GM19395 (cell line): ENCODE measurements around the gene RALA.
"Not testable (repeated sequence)": the region's sequence is repeated elsewhere in the genome, so short reads cannot be mapped to it uniquely, and the experiment has no call there.

ENCODE experiments used
- ATAC-seq: cut with Tn5 transposase; IDR thresholded peaks from one replicate; pipeline ENCODE4 v1.9.1; 2021; ENCODE audit warnings: mild to moderate bottlenecking, moderate library complexity; ENCODE audit not compliant: unreplicated experiment

The RALA gene

DNA sequence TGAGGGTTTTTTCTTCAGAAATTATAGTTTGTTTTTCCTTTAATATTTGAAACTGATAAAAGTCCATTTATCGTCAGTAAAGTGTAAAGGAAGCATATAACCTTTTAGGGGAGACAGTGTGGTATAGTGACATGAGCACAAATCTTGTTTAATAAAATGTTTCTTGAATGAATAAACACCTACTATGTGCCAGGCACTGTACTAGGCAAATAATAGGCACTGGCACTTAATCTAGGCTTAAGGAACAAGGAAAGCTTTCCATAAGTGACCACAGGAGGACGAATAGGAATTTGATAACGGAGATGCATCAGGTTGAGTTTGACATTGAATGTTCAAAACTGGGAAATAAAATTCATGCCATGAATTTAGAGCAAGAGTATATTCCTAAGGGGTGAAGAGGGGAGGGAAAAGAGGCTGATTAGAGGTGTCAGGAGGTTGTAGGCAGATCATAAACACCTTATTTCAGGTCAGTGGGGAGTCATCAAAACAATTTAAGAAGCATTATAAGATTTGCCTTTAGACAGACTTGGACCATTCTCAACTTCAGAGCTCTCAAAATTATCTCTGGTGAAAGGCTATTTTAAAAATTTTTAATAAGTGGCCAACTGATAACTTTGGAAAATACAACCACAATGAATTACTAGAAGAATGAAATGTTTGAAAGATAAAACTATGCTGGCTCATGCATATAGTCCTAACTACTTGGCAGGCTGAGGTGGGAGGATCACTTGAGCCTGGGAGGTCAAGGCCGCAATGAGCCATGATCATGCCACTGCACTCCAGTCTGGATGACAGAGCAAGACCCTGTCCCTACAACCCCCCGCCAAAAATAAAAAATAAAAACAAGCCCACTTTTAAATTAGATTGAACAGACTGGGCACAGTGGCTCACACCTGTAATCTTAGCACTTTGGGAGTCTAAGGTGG, 22.4 kb downstream of the RALA start:
- ATAC-seq: no peak

- ATAC-seq: no peak
Measured at GRCh38 chr7:39647816-39648215, 24.4 kb downstream of the RALA start.

DNA sequence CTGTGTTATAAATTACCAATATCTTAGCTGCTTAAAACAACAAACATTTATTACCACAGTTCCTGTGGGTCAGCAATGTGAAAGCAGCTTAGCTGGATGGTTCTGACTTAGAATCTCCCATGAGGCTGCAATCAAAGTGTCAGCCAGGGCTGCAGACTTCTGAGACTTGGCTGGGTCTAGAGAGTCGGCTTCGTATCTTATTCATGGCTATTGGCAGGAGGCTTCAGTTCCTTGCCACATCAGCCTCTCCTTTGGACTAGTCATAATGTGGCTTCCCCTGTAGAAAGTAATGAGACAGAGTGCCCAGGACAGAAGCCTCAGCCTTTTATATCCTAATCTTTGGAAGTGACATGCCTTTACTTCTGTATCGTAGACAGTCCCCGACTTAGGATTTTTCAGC, 27.3 kb downstream of the RALA start:
- ATAC-seq: no peak

DNA sequence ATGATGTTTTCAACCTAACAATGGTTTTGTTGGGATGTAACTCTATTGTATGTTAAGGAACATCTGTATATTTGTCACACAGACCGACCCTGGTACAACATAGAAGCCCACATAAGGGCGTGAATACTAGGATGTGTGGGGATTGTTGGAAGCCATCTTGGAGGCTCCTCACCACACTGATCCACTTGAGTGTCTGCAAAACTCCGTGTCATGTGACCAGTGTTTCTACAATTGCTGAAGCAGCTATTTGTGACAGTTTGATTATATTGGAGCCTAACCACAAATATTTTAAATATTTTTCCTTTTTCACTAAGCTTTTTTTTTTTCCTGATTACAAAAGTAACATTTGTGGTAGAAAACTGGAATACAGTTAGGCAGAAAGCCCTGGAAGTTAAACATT, 27.9 kb downstream of the RALA start:
- ATAC-seq: no peak

DNA sequence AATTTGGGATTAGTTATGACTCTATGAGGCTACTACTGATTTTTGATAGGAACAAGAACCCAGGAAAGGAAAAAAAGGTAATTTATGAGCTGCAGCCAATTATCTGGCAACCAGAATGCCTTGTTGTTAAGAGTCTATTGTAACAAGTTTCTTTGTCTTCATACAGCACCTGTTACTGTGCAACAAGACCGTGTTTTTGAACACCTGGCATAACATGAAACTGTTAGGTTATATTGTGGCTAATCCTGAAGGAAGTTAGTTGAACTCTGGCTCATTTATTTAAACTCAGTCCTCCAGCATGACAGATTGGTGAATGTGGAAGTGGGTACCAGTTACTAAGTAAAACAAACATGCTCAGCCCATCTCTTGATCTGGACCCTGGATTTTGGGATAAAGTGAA, 33.0 kb downstream of the RALA start:
- ATAC-seq: no peak

GRCh38 chr7:39659356-39660013, 36.1 kb downstream of the RALA start:
- no peak for ATAC-seq

DNA sequence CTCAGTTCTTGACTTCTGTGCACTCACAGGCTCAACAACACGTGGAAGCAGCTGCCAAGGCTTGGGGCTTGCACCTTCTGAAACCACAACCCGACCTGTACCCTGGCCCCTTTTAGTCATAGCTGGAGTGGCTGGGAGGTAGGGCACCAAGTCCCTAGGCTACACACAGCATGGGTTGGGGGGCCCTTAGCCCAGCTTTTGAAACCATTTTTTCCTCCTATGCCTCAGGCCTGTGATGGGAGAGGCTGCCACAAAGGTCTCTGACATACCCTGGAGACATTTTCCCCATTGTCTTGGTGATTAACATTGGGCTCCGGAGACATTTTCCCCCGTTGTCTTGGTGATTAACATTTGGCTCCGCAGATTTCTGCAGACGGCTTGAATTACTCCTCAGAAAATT, 38.6 kb downstream of the RALA start:
- no peak for ATAC-seq

DNA sequence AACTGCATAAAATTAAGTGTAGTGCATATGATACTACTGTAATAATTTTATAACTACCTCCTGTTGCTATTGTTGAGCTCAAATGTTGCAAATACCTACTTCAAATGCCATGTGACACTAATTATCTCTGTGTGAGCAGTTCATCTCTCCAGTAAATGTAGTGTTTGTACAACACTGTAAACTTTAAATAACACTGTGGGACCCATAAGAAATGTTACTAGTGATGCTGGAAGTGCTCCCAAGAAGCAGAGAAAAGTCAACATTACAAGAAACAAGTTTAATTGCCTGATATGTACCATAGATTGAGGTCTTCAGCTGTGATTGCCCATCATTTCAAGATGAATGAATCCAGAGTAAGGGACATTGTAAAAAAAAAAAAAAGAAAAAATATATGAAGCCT, 39.9 kb downstream of the RALA start:
- ATAC-seq: no peak

DNA sequence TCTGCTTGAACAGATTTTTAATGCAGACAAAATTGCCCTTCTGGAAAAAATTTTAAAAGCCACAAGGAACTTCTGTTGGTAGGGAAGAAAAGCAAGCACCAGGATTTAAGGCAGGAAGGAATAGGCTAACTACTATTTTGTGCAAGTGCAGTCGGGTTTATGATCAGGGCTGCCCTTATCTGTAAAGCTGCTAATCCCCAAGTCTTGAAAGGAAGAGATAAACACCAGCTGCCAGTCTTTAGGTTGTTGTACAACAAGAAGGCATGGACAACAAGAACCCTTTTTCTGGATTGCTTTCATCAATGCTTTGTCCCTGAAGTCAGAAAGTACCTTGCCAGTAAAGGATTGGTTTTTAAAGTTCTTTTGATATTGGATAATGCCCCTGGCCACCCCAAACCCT, 40.7 kb downstream of the RALA start:
- no peak for ATAC-seq

- ATAC-seq: no peak
Measured at GRCh38 chr7:39664585-39664984, 41.2 kb downstream of the RALA start.

DNA sequence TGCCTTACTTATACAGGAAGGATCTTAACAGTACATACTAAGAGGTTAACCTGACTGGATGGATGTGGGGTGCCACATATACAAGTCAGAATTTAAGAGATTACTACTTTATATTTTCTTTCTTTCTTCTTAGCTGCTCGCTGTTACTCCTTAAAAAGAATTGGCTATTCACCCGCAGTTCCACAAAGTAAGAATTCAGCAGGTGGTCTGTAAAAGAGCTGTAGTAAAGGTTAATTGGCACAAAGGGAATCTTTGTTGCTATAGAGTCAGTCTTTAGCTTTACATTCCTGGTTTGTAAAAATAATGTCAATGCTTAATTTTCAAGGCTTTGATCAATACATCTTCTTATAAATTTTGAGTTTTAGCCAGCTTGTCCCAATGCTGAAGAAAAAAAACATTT, 43.2 kb downstream of the RALA start:
- ATAC-seq: no peak

DNA sequence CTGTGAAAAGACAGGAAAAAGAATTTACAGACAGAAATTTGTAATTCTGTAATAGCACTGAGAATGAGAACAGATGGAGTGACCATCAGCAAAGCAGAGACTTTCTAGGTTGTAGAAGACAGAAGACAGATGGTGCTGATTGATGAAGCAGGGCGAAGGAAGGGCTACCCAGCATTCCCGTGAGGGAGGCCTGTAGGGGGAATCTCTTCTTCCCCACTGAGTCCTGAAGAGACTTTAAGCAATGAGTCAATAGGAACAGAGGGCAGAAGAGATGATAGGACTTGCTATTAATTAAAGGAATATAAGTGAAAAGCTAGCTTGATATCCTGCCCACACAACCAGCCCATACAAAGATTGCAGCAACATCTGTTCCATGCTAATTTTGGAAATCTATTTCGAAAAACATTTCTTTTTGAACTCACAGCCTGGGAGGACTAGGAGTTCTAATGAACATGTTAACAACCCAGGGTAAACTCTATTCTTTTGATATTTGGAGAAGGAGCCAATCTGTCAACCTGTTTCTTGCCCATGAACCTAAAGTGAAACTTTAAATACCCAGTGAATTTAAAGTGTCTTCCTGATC, 44.1 kb downstream of the RALA start:
- ATAC-seq: no peak

DNA sequence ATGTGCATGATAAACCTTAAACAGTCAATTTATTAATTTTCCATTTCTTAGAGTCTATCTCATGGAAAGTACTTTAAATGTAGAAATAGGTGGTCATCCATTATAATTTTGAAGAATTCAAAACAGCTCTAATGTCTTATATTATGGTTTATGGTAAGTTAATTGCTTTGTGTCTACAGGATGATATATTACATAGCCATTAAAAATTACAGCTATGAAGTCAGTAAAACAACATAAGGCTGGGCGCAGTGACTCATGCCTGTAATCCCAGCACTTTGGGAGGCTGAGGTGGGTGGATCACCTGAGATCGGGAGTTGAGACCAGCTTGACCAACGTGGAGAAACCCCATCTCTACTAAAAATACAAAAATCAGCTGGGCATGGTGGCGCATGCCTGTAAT, 44.9 kb downstream of the RALA start:
- ATAC-seq: not testable (repeated sequence)

DNA sequence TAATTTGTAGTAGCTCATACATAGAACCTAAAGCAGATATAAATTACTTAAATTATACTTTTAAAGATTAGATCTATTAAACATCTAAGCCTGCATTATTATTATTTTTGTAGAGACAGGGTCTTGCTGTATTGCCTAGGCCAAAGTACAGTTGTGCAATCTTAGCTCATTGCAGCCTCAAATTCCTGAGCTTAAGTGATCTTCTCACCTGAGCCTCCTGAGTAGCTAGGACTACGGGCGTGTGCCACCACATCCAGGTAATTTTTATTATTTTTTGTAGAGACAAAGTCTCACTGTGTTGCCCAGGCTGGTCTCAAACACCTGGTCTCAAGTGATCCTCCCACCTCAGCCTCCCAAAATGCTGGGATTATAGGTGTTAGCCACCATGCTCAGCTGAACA, 46.7 kb downstream of the RALA start:
- ATAC-seq: no peak

DNA sequence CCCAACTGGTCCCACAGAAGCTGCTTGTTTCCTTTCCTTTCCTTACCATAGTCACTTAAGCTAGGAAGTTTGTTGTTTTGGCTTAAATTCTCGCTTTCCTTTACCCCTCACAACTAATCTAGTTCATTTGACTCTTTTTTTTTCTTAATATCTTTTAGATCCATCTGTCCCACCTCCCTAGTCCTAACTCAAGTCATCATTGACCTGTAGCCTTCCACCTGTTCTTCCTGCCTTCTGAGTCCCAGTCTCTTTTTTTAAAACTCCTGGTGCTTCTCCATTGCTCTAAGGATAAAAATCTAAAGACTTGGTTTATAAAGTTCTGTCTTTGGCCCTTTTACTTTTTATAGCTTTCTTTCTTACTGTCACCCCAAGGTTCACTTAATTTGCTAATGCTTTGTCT, 47.6 kb downstream of the RALA start:
- ATAC-seq: no peak

- no peak for ATAC-seq
Measured at GRCh38 chr7:39672176-39672575, 48.8 kb downstream of the RALA start.

DNA sequence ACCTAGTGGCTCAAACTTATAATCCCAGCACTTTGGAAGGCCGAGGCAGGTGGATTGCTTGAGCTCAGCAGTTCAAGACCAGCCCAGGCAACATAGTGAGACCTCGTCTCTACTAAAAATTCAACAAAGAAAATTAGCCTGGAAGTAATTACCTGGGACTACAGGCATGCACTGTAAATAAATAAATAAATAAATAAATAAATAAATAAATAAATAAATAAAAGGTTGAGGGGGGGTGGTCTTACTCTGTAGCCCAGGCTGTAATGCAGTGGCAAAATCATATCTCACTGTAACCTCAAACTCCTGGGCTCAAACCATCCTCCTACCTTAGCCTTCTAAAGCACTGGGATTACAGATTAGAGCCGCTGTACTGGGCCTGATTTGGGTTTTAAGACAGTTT, 50.5 kb downstream of the RALA start:
- no peak for ATAC-seq

- ATAC-seq: no peak
Measured at GRCh38 chr7:39674406-39674805, 51.0 kb downstream of the RALA start.

DNA sequence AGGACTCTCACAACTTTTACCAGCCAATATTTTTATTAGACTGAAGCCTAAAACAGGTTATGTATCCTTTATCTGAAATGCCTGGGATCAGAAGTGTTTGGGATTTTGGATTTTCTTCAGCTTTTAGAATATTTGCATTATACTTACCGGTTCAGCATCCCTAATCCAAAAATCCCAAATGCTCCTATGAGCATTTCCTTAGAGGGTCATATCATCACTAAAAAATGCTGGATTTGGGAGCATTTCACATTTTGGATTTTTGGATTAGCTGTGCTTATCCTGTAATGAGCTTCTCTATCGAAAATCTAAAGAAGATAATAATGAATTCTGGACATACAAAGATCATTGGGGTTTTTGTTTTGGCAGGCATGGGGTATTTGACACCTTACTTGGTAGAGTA, 53.0 kb downstream of the RALA start:
- no peak for ATAC-seq

GRCh38 chr7:39678930-39679709, 55.7 kb downstream of the RALA start:
- no peak for ATAC-seq

- ATAC-seq: not testable (repeated sequence)
Measured at GRCh38 chr7:39679874-39680273, 56.5 kb downstream of the RALA start.
